GM18873 (cell line): ENCODE results near the gene CCNG1.
"Not testable (repeated sequence)": the region's sequence is repeated elsewhere in the genome, so short reads cannot be mapped to it uniquely, and the experiment has no call there.

ENCODE experiments used
- ATAC-seq: cut with Tn5 transposase; IDR thresholded peaks from one replicate; pipeline ENCODE4 v1.9.1; 2021; ENCODE audit warnings: mild to moderate bottlenecking, moderate library complexity, moderate number of reproducible peaks; ENCODE audit not compliant: unreplicated experiment, low FRiP score

CCNG1 gene, protein sequence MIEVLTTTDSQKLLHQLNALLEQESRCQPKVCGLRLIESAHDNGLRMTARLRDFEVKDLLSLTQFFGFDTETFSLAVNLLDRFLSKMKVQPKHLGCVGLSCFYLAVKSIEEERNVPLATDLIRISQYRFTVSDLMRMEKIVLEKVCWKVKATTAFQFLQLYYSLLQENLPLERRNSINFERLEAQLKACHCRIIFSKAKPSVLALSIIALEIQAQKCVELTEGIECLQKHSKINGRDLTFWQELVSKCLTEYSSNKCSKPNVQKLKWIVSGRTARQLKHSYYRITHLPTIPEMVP

GRCh38 chr5:163437309-163438182 is at the start of gene CCNG1:
Gene CCNG1, plus strand, starts transcription at chr5:163437595. Its CDS starts 1,662 bp downstream, at chr5:163439257.
- ATAC-seq: peak; percentile 96

DNA sequence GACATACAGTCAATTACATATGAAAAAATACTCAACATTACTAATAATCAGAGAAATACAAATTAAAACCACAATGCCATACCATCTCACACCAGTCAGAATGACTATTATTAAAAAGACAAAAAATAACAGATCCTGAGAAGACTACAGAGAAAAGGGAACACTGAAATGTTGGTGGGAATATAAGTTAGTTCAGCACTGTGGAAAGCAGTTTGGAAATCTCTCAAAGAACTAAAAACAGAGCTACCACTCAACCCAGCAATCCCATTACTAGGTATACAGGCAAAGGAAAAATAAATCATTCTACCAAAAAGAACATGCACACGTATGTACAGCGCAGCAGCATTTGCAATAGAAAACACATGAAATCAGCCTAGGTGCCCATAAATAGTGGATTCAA is 41.6 kb upstream of the CCNG1 start:
- no peak for ATAC-seq

DNA sequence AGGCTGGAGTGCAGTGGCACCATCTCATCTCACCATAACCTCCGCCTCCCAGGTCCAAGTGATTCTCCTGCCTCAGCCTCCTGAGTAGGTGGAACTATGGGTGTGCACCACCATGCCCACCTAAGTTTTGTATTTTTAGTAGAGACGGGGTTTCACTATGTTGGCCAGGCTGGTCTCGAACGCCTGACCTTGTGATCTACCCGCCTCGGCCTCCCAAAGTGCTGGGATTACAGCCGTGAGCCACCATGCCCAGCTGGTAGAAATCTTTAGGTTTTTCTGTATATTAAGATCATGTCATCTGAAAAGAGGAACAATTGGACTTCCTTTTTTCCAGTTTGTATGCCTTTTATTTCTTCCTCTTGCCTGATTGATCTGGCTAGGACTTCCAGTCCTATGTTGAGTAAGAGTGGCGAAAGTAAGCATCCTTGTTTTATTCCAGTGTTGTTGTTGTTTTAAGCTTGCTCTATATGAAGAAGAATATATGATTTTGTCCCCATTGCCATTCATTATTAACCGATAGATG is 40.5 kb upstream of the CCNG1 start:
- not testable (repeated sequence) for ATAC-seq

DNA sequence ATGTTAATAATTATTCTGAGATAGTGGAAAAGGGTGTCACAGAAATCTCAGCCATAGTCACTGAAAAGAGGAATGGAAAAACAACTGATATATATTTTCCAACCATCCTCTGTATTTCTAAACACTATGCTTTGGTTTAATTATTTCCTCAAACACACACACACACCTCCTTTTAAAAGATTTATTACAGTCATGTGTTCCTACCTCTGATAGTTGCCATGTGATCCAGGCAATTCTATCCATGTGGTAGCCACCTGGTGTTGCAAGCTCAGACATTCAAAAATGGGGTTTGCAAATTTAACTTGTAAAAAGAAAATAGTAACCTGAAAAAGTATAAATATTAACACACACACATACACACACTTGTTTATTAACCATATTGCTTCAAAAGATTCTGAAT is 40.0 kb upstream of the CCNG1 start:
- no peak for ATAC-seq

DNA sequence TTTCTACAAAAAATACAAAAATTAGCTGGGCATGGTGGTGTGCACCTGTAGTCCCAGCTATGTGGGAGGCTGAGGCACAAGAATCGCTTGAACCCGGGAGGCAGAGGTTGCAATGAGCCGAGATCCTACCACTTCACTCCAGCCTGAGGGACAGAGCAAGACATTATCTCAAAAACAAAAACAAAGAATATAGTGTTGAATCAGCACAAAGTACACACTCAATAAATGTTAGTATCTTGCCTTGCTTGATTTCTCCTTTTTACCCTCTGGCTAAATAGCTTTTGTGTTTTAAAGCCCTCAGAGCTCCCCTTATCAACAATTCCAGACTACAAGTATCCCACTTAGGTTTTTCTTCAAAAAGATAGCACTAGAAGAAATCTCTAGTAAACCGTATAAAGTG is 37.5 kb upstream of the CCNG1 start:
- no peak for ATAC-seq

- ATAC-seq: no peak
Observed at GRCh38 chr5:163401271-163401670, 36.1 kb upstream of the CCNG1 start.

DNA sequence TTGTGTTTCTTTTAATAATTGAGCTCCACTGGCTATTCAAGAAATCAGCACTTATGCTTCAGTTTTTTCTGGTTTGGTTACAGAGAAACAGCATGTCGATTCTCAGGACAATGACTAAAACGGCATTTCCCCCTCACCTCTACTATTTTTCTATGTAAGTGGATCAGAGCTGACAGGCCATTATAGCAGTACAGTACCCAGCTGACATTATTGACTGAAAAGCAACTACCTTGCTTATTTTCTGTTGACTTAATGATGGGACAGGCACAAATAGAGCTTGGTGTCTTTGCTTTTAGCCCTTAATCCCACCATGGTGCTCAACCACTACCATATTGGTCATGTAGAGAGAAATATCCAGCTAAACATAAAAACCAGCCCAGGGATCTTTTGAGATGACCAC is 35.4 kb upstream of the CCNG1 start:
- ATAC-seq: no peak

DNA sequence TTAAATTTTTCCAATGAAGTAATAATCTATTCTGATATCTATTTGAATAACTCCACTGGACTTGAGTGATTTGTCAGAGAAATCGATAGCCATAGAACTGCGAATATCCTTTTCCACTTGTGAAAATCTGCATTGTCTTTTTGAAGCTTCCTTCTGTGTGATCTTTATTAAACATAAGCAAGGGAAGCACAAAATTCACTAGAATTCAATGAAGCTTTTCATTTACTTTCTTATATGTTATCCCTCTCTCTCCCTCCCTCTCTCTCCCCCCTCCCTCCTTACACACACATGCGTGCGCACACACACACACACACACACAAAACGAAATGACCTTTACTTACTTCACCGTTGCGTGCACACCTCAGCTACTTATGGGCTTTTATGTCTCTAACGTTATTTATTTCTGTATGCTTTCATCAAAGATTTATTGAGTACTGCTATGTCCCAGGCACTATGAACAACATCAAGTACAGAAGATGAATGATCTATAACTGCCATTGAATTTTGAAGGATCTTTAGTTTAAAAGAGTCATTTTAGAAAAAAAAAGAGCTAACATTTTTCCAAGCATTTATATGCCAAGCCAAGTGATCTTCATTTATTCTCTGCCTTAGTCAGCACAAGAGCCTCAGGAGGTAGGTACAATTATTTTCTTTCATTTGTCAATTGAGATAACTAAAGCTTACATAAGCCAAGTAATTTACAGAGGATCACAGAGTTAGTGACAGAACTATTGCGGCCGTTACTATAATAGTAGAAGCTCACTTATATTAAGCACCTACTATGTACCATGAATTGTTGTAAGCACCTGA is 32.8 kb upstream of the CCNG1 start:
- no peak for ATAC-seq

- ATAC-seq: peak; percentile 88
Observed at GRCh38 chr5:163407034-163407655, 30.2 kb upstream of the CCNG1 start.

GRCh38 chr5:163408311-163408923 is 29.0 kb upstream of the CCNG1 start:
- peak; percentile 63 for ATAC-seq

GRCh38 chr5:163409384-163409783 is 28.0 kb upstream of the CCNG1 start:
- no peak for ATAC-seq

GRCh38 chr5:163410505-163410904 is 26.9 kb upstream of the CCNG1 start:
- peak; percentile 44 for ATAC-seq

DNA sequence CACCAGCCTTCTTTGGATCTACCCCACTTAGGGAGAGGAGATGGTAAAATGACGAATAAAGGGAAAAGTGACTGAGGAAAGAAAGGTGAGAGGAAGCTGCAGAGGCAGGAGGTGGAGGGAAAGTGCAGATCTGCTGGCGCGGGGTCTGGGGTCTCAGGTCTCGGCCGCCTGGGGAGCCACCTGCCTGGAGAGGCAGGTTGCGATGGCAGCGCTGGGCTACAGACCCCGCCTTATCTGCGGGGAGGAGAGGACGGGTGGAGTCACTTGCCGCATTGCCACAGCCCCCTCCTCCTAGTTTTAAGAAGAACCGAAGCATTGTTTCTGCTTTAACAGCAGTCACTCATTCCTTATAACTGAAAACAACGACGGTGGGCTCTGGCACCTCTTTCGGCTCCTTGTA is 21.7 kb upstream of the CCNG1 start:
- not testable (repeated sequence) for ATAC-seq

DNA sequence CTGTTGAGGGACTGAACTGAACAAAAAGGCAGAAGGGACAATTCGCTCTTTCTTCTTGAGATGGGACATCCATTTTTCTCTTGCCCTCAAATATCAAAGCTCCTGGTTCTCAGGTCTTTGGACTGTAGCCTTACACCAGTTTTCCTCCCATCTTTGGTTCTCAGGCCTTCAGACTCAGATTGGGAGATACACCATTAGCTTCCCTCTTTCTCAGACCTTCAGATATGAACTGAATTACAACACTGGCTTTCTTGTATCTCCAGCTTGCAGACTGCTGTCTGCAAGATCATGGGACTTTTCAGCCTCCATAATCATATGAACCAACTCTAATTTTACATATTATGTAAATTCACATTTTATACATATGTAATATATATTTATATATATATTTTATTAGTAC is 12.6 kb upstream of the CCNG1 start:
- ATAC-seq: no peak

DNA sequence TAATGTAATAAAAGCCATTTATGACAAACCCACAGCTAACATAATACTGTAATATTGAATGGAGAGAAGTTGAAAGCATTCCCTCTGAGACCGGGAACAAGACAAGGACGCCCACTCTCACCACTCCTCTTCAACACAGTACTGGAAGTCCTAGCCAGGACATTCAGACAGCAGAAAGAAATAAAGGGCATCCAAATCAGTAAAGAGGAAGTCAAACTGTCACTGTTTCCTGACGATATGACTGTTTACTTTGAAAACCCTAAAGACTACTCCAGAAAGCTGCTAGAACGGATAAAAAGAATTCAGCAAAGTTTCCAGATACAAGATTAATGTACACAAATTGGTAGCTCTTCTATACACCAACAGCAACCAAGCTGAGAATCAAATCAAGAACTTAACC is 11.3 kb upstream of the CCNG1 start:
- not testable (repeated sequence) for ATAC-seq

DNA sequence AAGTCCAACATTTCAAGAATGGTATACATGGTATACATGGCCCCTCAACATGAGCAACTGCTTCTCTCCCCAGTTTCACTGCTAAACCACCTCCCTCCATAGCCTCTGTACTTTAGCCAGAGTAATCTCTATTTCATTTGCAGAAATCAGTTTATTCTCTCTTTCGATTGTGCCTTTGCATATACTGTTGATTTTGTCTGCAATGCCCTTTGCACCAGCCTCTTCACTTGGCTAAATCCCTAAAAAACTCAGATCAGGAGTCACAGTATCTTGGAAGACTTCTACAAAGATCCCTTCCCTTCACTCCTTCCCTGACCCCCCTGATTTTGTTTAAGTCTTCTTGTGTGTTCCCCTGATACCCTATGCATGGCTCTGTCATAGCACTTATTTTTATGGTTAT is 4.9 kb upstream of the CCNG1 start:
- ATAC-seq: no peak

DNA sequence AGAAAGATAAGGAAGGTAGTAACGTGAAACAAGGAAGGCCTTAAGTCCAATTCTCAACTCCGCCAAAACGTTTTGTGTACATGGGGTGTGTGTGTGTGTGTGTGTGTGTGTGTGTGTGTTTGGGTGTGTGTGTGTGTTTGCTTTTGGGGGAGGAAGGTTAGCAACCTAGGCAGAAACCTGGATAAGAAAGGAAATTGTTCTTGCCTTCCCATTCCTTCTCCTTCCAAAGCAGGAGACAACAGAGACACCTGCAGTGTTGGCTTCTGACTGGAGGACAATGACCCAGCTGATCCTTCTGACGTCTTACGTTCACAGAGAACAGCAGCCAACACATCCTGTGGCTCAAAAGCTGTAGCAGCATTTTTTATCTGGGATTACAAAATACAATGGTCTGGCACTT is 4.1 kb upstream of the CCNG1 start:
- ATAC-seq: no peak

DNA sequence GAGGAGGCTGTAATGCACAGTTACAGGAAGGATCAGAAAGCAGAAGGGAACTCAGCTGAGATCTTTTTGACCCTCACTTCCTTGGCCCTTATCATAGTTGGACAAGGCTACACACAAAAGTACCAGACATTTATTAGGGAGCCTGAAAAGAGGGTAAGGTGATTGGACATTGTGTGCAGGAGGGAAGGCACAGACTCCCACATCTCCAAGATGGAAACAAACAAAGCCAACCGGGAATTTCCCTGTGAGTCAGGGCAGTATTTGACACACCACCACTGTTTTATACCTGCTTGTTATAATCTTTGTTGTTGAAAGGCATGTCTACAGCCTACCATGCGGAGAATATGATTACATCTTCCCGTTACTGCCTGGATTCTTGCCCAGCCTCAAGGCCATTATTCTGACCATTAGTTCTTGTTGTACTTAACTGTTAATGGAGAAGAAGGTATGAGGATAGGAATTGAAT is 3.0 kb upstream of the CCNG1 start:
- ATAC-seq: no peak

GRCh38 chr5:163436515-163436914 is 880 bp upstream of the CCNG1 start:
- ATAC-seq: no peak

DNA sequence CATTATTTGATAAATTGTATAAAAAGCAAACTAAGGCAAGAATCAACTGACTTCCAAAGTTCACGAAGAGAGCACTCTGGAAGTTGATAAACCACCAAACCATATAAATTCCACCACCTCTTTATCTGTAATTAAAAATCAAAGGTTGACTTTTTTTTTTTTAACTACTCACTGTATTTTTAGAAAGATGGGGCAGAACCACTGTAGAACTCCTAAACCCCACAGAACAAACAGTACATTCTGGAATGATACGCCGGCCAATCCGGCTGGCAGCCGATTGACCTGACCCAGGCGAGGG is 435 bp upstream of the CCNG1 start:
- no peak for ATAC-seq
